Thoracic aorta (tissue), 2 donors: ENCODE results near the gene TRPV5. TPM values are rescaled to one million over a fixed set of nuclear protein-coding genes. Genes with fewer than 3 reads are reported as not detected.

Source experiments
- ATAC-seq: fragments of 150-250 bp; one replicate; pipeline ENCODE4 v1.8.0; 2017; ENCODE audit warnings: low read depth; ENCODE audit not compliant: insufficient number of reproducible peaks, low FRiP score
- DNase-seq: peaks from one replicate; pipeline ENCODE4 v3.0.0-alpha.2; 2020; ENCODE audit warnings: low spot score
- H3K27ac ChIP-seq, 2 donors: fragments of 200-600 bp; sonication (generic); 1 replicate in 1 of 2; 2 replicates in 1 of 2; pipeline ENCODE4 v1.5.1; 2016; ENCODE audit warnings: mild to moderate bottlenecking in 2 of 2, moderate library complexity in 2 of 2
- H3K27me3 ChIP-seq: fragments of 200-600 bp; sonication (generic); replicated peaks from 2 replicates; pipeline ENCODE4 v1.6.0; 2016; ENCODE audit warnings: mild to moderate bottlenecking; ENCODE audit not compliant: insufficient read depth
- H3K36me3 ChIP-seq: fragments of 200-600 bp; sonication (generic); one replicate; pipeline ENCODE4 v1.5.1; 2016
- H3K4me1 ChIP-seq, 2 donors: fragments of 200-600 bp; sonication (generic); 1 replicate in 1 of 2; 2 replicates in 1 of 2; pipeline versions ENCODE4 v1.5.1 to v1.6.0; 2016; ENCODE audit warnings: low read depth in 2 of 2, mild to moderate bottlenecking in 1 of 2; ENCODE audit not compliant: control insufficient read depth in 1 of 2
- H3K4me3 ChIP-seq: fragments of 200-600 bp; sonication (generic); 2 replicates; pipeline ENCODE4 v1.5.1; 2016; ENCODE audit warnings: mild to moderate bottlenecking
- H3K9me3 ChIP-seq: fragments of 200-600 bp; sonication (generic); 2 replicates; pipeline ENCODE4 v1.5.1; 2016
- total RNA-seq, 2 donors: library from RNA; depleted of rRNA; stranded (reverse); fragments of >200 nt; gene quantifications; one replicate each; pipeline versions ENCODE4 v1.1.0 to v1.2.3, GENCODE V29; 2016
- TF ChIP-seq, protein P1 (sequence below): fragments of 200-600 bp; sonication (generic); IDR thresholded peaks from one replicate; pipeline ENCODE4 v1.5.1; 2019; ENCODE audit warnings: antibody characterized with exemption

The TRPV5 gene
- total RNA-seq, 2 donors from 2014 or later, result not detected

DNA sequence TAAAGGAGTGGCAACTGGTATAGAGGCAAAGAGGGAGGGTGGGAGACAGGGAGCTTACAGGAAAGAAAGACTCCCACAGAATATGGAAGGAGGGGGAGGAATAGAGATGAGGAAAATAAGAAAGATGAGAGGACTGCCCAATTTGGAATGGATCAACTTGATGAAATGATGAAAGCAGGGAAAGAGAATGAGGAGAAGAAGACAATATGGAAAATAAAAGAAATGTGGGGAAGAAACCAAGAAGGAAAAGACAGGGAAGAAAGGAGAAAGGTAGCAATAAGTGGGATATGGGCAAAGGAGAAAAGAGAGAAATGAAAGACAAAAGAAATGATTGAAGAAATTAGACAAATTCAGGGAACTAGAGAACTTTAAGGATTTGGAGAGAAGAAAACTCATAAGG, 25.7 kb upstream of the TRPV5 start:
- Histone ChIP-seq H3K9me3 (peaks cover 2% of the 10 kb centered on the region), H3K4me3 (no peak overlapping the region), H3K27ac (no peak overlapping the region), H3K36me3 (no peaks in the 10 kb centered on the region), H3K27me3 (no peaks in the 10 kb centered on the region), H3K4me1 (no peaks in the 10 kb centered on the region)
- ATAC-seq, result no peak
- no peak for DNase-seq
- TF ChIP-seq, protein P1, sequence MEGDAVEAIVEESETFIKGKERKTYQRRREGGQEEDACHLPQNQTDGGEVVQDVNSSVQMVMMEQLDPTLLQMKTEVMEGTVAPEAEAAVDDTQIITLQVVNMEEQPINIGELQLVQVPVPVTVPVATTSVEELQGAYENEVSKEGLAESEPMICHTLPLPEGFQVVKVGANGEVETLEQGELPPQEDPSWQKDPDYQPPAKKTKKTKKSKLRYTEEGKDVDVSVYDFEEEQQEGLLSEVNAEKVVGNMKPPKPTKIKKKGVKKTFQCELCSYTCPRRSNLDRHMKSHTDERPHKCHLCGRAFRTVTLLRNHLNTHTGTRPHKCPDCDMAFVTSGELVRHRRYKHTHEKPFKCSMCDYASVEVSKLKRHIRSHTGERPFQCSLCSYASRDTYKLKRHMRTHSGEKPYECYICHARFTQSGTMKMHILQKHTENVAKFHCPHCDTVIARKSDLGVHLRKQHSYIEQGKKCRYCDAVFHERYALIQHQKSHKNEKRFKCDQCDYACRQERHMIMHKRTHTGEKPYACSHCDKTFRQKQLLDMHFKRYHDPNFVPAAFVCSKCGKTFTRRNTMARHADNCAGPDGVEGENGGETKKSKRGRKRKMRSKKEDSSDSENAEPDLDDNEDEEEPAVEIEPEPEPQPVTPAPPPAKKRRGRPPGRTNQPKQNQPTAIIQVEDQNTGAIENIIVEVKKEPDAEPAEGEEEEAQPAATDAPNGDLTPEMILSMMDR, result no peak

DNA sequence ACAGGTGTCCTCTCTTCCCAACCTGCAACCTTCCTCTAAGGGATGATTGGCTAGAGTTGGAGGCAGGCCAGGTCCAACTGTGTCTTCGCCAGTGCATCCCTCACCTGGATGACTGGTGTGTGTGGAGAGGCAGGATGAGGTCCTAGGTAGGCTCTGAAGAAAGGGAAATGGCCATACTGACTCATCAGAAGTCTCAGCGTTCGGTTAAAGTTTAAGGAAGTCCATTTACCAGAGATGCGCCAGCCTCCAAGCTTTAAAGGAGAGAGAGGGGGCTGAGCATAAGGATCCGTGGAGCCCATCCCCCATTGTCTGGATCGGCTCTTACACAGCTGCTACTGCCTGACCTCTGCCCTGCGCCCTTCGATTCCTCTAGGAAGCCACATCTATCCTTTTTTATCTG, 24.2 kb upstream of the TRPV5 start:
- DNase-seq (no peak), ATAC-seq (no peak)
- TF ChIP-seq, protein P1, result no peak
- no peak overlapping the region for H3K27ac ChIP-seq
- peaks cover 2% of the 10 kb centered on the region for H3K9me3 ChIP-seq
- no peak overlapping the region for H3K4me3 ChIP-seq
- H3K36me3 ChIP-seq, result no peaks in the 10 kb centered on the region
- no peaks in the 10 kb centered on the region for H3K27me3 ChIP-seq
- H3K4me1 ChIP-seq, result no peaks in the 10 kb centered on the region

DNA sequence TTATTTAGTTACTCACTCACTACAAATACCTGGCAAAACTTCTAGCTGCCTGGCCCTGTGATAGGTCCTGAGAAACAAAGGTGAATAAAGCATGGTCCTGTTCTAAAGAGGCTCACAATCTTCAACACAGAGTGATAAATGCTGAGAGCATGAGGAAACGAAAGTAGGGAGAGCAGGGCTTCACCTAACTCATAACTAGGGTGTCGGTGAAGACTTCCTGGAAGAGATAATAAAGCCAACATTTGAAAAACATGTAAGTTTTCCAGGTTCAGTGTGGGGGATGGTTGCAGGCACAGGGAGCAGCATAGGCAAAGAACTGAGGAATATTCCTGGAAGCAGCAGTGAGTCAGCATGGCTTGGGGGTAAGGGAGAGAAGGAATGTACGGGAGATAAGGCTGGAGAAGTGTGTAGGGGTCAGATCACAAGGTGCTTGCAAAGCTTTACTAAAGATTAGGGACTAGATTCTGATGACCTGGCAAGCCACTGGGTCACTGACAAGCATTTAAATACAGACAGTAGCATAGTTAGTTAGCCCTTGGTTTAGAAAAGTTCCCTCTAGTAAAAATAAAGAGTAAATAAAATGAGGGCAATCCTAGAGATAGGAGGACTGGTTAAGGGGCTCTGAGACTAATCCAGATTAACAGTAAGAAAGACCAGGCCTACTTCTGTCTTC, 23.5 kb upstream of the TRPV5 start:
- ATAC-seq, result no peak
- no peak overlapping the region for H3K4me3 ChIP-seq
- no peak overlapping the region for H3K27ac ChIP-seq
- H3K36me3 ChIP-seq, result no peaks in the 10 kb centered on the region
- H3K4me1 ChIP-seq, result no peaks in the 10 kb centered on the region
- H3K9me3 ChIP-seq, result peaks cover 2% of the 10 kb centered on the region
- DNase-seq, result no peak
- TF ChIP-seq, protein P1, result no peak
- no peaks in the 10 kb centered on the region for H3K27me3 ChIP-seq

DNA sequence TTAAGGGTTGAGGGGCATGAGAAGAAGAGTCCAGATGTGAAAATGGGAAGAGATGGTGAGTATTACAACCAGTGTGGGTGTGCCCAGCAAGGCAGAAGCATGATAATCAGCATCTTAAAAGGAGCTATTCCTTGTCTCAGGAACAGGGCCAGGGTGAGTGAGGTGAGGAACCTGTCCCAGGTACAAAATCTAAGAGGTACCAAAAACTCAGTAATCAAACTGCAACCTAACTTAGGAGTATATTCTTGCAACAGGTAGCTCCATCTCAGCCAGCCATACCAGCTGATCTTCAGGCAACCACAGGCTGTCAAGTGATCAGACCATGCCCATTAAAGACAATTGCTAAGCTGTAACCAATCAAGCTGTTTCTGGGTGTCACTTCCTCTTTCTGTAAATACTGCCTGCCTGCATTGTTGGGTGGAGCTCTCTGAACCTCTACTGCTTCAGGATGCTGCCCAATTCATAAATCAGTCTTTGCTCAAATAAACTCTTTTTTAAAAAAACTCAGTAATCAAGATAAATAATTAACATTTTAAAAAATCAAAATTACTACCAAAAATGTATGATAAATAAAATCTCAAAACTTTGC, 21.2 kb upstream of the TRPV5 start:
- no peak for DNase-seq
- Histone ChIP-seq H3K27ac (no peak overlapping the region), H3K36me3 (no peaks in the 10 kb centered on the region), H3K27me3 (no peaks in the 10 kb centered on the region), H3K4me1 (no peaks in the 10 kb centered on the region), H3K9me3 (peaks cover 2% of the 10 kb centered on the region), H3K4me3 (no peak overlapping the region)
- no peak for ATAC-seq
- TF ChIP-seq, protein P1, result no peak

DNA sequence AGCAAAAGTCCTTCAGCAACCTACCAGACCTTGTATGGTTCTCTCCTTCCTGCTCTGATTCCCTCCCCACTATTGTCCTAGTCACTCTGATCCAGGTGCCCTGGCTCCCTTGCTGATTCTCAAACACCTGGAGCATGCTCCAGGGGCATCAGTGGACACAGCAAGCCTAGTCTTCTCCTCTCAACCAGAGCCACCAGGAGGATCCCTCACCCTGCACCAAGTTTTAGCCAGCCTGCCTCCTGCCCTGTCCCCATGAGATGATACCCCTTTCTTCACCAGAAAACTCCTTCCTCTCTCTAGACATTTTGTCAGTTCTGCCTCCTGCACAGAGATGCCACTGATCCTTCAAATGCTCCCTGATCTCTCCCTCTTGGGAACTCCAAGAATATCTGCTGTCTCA, 16.7 kb upstream of the TRPV5 start:
- no peak overlapping the region for H3K27ac ChIP-seq
- TF ChIP-seq, protein P1, result no peak
- no peaks in the 10 kb centered on the region for H3K27me3 ChIP-seq
- no peak for ATAC-seq
- H3K9me3 ChIP-seq, result peaks cover 2% of the 10 kb centered on the region
- no peaks in the 10 kb centered on the region for H3K4me1 ChIP-seq
- DNase-seq, result no peak
- H3K36me3 ChIP-seq, result no peaks in the 10 kb centered on the region
- H3K4me3 ChIP-seq, result no peak overlapping the region
